Prostate gland (tissue), 2 donors: ENCODE data around the gene PTPRJ.

Experiments used
- POLR2A ChIP-seq: fragments of 450-650 bp; IDR thresholded peaks from one replicate; pipeline ENCODE4 v1.6.1; 2016; ENCODE audit warnings: antibody characterized with exemption, mild to moderate bottlenecking
- TF ChIP-seq, protein P1 (sequence below), 4 experiments: fragments of 200-600 bp in 2 of 4; fragments of 450-650 bp in 2 of 4; sonication (generic) in 2 of 4; IDR thresholded peaks; 1 replicate in 3 of 4; 2 replicates in 1 of 4; pipeline ENCODE4 v1.5.1; 2016 to 2019; ENCODE audit warnings: antibody characterized with exemption in 4 of 4, mild to moderate bottlenecking in 2 of 4, moderate library complexity in 2 of 4

DNA sequence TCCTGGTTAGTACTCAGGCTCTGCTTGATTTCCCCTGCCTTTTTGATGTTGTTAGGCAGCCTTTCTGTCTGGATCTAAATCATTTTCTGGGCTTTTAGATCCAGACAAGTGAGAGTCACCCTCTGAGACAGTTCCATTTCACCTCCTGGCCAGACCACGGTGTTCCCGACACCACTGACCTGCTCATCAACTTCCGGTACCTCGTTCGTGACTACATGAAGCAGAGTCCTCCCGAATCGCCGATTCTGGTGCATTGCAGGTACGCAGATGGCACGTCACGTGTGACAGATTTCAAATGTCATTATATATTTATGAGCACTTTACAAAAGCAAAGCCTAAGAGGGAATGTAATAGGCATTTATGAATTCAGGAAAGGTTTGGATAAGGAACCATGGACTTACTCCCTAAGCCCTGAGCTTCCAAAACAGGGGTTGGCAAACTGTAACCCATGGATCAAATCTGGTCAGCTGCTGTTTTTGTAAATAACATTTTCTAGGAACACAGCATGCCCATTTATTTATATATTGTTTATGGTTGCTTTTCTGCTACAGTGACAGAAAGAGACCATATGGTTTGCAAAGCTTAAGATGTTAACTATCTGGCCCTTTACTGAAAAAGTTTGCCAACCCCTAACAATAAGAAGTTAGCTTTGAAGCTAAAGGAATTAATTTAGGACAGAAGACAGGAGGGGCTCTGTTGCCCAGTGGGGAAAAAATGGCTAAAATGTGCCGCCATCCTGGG lies 183.2 kb downstream of the PTPRJ start:
- TF ChIP-seq, protein P1, sequence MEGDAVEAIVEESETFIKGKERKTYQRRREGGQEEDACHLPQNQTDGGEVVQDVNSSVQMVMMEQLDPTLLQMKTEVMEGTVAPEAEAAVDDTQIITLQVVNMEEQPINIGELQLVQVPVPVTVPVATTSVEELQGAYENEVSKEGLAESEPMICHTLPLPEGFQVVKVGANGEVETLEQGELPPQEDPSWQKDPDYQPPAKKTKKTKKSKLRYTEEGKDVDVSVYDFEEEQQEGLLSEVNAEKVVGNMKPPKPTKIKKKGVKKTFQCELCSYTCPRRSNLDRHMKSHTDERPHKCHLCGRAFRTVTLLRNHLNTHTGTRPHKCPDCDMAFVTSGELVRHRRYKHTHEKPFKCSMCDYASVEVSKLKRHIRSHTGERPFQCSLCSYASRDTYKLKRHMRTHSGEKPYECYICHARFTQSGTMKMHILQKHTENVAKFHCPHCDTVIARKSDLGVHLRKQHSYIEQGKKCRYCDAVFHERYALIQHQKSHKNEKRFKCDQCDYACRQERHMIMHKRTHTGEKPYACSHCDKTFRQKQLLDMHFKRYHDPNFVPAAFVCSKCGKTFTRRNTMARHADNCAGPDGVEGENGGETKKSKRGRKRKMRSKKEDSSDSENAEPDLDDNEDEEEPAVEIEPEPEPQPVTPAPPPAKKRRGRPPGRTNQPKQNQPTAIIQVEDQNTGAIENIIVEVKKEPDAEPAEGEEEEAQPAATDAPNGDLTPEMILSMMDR (IDR thresholded peaks at IDR 0.05) = no peak
- no peak for TF ChIP-seq POLR2A
